NCI-H2081 treated with DMSO at 0.1 percent for 48 hours (cell line): Measurements from ENCODE around the gene LCE2C.
"Not testable (repeated sequence)": the region's sequence is repeated elsewhere in the genome, so short reads cannot be mapped to it uniquely, and the experiment has no call there.

Experiments
- DNase-seq: peaks from one replicate; lab custom pipeline; 2025; lab: John Stamatoyannopoulos, UW

The LCE2C gene

DNA sequence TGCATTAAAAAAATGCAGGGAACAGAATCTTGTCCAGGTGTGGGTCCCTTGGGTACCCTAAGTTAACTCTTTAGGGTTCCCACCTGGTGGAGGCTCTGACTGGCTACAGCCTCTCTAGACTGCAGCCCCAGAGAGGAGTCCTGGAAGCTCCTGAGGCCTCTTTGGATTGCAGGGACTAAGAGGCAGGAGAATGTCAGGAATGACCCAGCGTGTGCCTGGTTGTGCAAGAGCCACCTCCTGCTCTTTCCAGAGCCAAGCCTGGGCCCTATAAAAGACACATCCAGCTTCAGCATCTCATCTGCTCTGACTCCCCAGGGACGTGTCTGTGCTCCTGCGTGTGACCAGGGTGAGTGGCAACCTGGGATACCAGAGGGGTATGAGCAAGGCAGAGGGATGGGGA lies at the start of gene LCE2C:
LCE2C (plus strand) TSS at position 297 of the 400 bp plus-strand sequence. CDS start 737 bp downstream, outside the sequence.
- not testable (repeated sequence) for DNase-seq

DNA sequence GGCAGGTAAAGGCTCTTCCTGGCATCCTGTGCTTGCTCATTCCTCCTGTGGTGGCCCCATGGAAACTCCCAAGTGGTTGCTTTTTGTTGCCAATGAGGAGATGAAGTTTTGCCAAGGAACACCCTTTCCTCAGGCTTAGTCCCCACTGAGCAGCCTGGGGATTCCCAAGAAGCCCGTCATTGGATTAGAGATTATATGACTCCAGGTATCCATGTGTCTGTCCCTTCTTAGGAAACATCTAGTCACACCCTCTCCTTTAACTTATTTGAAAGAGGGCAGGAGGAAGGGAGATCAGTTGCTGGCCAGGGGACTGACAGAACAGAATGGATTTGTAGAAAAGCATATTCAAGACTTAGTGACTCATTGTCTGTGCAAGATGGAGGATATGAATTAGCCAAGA lies 48.3 kb upstream of the LCE2C start:
- DNase-seq: no peak

- no peak for DNase-seq
These were observed 44.5 kb upstream of the LCE2C start for GRCh38 chr1:152630596-152630995.

- no peak for DNase-seq
These were observed 34.7 kb upstream of the LCE2C start for GRCh38 chr1:152640351-152640750.

GRCh38 chr1:152643945-152644344 lies 31.1 kb upstream of the LCE2C start:
- no peak for DNase-seq

GRCh38 chr1:152645146-152645545 lies 29.9 kb upstream of the LCE2C start:
- no peak for DNase-seq

GRCh38 chr1:152646656-152647055 lies 28.4 kb upstream of the LCE2C start:
- DNase-seq: no peak

DNA sequence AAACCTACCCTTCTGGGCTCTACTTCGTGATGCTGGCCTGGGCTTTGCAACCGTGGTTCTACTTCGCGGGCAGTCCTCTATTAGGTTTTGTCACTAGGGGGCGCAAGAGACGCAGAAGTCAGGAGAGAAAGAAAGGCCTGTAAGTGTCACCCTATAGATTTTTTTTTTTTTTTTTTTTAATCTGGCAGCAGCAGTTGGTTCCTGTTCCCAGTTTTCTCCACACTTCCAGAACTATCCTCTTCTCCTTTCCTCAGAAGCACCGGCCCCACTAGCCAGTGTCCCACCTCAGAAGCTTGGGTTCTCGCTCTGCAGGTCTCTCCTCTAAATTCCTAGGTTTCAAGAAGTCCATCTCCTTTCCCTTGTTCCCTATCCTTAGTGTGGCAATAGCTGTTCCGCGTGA lies 21.0 kb upstream of the LCE2C start:
- no peak for DNase-seq

DNA sequence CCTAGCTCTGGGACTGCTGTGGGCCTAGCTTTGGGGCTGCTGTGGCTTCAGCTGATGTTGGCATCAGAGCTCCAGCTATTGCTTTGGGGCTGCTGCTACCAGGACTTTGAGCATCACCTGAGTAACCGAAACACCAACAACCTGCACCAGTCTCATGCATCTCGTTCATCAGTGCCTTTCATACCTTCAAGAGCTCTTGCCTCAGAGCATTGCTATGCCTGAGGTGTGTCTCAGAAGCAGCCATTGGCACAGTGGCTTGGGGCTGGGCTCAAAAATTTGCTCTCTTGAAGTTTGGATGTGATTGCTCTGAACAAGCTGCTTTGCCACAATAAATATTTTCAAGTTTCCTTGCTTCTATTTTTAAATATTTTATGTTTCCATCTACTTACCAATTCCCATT lies 18.6 kb upstream of the LCE2C start:
- DNase-seq: no peak

DNA sequence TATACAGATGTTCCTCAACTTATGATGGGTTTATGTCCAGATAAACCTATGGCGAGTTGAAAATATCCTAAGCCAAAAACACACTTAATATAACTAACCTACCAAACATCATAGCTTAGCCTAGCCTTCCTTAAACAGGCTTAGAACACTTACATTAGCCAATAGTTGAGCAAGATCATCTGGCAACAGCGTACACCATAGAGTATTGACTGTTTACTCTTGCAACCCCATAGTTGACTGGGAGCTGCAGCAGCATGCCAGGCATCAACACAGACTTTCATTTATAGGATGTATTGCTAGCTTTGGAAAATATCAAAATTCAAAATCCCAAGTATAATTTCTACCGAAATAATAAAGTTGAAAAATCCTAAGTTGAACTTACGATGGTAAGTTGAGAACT lies 17.4 kb upstream of the LCE2C start:
- DNase-seq: no peak

DNA sequence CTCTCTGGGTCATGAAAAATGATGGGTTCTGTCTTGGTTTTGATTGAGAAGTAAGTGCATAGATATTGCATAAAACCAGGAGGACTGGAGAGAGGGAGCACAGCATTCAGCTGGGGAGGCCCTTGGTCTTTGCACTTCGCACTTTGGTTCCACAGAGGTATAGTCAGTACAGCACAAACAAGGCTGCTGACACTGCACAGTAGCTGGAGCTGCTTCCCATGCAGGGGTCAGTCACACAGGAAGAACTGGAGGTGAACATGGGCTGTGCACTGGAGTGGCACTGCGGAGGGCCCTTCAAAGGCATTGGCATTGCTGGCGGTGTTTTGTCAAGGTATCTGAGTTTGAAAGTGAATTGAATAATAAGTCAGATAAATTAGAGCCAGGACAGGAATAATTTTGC lies 16.4 kb upstream of the LCE2C start:
- DNase-seq: no peak

- DNase-seq: no peak
These were observed 12.0 kb upstream of the LCE2C start, which contains the start of gene LCE2D for GRCh38 chr1:152663098-152663497. TSS of gene LCE2D (plus strand) at chr1:152663380. CDS start at chr1:152664106, 726 bp downstream.

- DNase-seq: not testable (repeated sequence)
These were observed 8.9 kb upstream of the LCE2C start for GRCh38 chr1:152666171-152666570.

GRCh38 chr1:152667648-152668047 lies 7.4 kb upstream of the LCE2C start:
- no peak for DNase-seq

DNA sequence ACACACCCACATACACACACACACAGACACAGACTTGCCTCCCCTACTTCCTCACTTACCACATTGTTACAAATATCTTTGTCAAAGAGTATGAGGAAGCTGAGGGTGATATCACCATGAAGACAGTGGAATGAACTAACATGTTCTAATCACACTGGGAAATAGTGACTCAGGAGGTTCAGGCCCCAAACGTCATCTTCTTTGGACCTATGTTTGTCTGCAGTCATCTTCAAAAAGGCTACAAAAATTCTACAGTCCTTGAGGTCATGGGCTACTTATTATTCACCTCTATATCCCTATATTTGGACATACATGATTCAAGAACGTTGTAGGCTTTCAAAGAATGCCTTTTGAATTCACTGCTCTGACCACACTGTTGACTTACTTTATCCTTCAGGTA lies 2.1 kb upstream of the LCE2C start:
- no peak for DNase-seq

- DNase-seq: no peak
These were observed 4.4 kb downstream of the LCE2C start for GRCh38 chr1:152679459-152679858.

DNA sequence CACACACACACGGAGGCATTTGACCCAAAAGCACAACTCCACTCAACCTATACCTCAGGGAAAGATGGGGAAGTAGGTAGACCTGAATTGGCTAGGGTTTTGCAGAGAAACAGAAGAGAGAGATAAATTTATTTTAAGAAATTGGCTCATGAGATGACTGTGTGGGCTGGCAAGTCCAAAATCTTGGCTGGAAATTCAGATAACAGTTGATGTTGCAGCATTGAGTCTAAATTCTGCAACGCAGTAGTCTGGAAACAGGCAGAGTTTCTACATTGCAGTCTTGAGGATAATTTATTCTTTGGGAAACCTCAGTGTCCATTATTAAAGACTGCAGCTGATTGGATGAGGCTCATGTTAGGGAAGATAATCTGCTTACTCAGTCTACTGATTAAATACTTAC lies 6.5 kb downstream of the LCE2C start:
- no peak for DNase-seq

DNA sequence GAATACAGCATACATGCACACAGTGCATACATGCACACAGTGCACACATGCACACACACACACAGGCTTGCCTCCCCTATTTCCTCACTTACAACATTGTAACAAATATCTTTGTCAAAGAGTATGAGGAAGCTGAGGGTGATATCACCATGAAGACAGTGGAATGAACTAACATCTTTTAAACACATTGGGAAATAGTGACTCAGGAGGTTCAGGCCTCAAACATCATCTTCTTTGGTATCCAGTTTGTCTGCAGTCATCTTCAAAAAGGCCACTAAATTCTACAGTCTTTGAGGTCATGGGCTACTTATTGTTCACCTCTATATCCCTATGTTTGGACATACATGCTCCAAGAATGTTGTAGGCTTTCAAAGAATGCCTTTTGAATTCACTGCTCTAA lies 8.8 kb downstream of the LCE2C start:
- no peak for DNase-seq

DNA sequence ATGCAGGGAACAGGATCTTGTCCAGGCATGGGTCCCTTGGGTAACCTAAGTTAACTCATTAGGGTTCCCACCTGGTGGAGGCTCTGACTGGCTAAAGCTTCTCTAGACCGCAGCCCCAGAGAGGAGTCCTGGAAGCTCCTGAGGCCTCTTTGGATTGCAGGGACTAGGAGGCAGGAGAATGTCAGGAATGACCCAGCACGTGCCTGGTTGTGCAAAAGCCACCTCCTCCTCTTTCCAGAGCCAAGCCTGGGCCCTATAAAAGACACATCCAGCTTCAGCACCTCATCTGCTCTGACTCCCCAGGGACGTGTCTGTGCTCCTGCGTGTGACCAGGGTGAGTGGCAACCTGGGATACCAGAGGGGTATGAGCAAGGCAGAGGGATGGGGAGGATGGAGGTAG lies 10.7 kb downstream of the LCE2C start, which contains the start of gene LCE2B:
LCE2B (plus strand) TSS at position 301 of the 400 bp plus-strand sequence. CDS start 721 bp downstream, outside the sequence.
- DNase-seq: not testable (repeated sequence)

- no peak for DNase-seq
These were observed 22.9 kb downstream of the LCE2C start, which contains the start of gene LCE2A for GRCh38 chr1:152697701-152698600. TSS of gene LCE2A (plus strand) at chr1:152698345. CDS start at chr1:152698902, 557 bp downstream.

DNA sequence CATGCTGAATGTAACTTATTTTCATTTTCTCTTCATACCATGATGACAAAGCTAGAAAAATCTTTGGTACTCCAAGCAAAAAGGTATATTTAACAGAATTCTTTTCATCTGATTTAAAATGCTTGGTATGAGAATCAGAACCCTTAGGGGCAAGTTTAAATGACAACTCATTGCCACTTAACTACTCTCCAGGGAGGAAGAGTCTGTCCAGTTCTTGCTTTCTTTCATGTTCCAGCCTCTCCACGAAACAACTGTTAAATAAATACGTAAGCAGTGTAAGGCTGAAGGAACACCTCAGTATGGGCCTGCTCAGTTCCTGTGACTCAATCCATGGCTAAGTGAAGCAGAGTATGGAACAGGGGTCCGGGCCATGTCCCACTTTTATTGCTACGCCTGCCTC lies 24.7 kb downstream of the LCE2C start:
- DNase-seq: no peak

DNA sequence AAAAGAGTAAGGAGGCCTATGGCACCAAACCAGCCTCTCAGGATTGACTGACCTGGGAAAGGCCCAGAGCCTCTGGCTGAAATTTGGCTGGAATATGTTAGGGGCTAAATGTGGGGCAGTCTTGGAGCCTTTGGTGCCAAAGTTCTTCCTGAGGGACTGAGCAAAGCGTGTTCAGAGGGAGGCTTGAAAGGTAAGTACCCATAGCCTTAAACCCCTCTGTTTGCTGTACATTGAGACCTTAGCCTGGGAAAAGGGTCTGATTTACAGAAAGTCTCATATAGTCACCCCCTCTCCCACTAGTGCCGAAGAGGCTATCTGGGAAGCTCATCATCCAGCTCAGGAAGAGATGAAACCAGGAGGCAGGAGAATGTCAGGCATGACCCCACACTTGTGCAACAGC lies 32.8 kb downstream of the LCE2C start, which contains the start of gene LCE4A:
LCE4A (plus strand) TSS at position 301 of the 400 bp plus-strand sequence. CDS start 916 bp downstream, outside the sequence.
- DNase-seq: no peak

DNA sequence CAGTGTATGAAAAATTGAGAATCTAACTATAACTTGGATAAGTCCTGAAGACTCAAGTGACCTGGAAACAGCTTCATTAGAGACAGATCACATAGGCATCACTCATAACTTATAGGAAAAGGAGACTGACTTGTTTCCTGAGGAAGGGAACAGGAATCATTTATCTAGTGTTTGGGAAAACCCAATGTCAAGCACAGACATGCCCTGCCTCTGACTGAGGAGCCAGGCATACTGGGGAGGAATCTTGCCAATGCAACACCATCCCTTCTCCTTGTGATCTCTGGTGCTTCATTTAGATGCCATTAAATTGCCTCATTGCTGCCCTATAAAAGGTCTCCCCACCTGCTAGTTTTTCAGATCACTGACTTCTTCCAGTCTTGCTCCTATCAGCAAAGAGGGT lies 43.2 kb downstream of the LCE2C start:
- no peak for DNase-seq
